CD4-positive, alpha-beta T cell treated with Interleukin-12 subunit alpha and Interleukin-12 subunit beta, for 1 hour (primary cell): ENCODE results near the gene SERTM1.

Experiments used
- DNase-seq: peaks from one replicate; pipeline ENCODE4 v3.0.0-alpha.2; 2020

SERTM1 gene

DNA sequence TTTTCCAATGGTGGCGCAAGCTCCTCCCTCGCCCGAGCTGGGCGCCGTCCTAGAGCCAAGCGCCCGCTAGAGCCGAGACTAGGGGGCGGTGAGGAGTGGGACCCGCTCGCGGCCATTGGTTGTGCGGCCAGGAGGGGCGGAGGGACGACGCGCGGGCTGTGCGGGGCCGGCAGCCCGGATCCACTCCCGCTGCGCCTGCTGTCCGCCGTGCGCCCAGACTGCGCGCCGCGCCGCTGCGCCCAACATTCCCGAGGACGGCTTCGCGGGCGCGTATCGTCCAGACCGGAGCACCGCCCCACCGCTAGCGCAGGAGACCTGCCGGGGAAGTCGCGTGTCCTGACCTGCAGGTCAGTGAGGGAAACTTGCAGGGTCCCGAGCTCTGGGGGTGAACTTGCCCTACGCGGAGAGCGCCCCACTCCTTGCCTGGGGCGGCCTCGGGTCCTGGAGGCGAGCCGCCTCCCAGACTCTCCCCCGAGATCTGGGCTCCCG is at the start of gene SERTM1:
SERTM1 (plus strand) TSS at position 183 of the 489 bp plus-strand sequence. CDS start 21,059 bp downstream, outside the sequence.
- no peak for DNase-seq

DNA sequence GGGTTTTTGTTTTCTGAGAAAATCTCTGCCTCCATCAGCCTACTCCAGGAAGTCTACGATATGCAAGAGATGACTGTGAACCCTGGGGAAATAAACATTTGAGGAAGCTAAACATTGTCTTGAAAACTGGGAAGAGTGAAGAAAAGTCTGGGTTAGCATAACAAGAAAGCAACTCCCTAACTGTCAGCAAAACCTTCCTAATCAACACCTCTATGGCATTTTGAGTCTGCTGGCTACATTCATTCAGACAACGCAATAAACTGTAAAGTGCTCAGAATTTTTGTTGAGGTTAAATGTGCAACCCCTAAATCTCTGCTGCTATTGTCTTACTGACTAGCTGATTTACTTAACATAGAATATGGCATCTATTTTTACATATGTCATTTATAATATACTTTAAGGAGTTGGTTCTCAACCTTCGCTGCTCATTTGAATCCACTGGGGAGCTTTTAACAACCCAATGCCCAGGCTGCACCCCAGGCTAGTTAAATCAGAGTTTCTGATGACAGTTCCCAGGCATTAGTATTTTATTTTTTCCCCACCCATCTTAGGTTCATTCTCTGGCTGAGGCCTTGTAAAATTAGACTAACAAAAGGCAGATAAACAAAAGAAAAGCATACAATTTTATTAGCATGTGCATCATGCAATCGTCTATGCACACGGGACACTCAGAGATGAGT is 45.3 kb upstream of the SERTM1 start:
- no peak for DNase-seq

DNA sequence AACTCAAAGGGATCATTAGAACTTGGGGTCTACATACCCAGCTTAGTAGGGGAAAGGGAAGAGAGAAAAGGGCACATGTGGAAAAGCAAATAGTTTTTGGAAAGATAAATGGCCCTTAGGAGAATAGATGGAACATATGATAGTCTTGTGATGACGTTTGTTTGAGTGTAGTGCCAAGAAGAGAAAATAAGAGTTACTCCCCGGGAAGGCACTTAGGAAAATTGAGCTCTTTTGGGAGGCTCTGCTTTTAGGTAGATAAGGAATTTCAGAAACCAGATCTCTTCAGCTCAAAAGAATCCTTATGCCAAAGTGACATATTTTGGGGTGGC is 44.8 kb upstream of the SERTM1 start:
- DNase-seq: no peak

DNA sequence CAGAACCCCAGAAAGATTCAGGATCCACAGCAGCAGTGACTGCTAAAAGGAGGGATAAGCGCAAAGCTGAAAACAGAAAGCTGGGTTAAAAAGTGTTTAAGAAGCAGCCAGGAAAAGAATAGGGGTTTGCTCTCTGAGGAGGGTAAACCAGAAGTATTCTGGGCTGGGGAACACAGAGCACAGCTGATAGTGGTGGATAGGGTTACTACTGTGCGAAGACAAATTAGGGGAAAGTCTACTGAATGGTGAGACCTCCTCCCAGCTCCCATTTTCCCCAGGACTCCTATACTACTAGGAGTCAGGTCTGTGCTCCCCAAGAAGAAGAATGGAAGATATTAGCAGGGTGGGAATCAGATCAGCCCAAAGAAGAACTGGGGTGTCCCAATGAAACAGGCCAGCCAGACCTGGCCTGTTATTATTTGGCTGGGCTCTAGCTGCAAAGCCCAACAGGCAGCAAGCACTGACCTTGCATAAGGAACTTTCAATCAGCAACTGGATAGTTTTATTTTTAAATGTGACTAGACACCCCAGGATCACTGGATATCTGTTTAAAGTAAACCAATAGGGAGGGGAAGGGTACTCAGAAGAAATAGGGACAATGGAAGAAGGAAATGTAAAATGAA is 43.5 kb upstream of the SERTM1 start:
- no peak for DNase-seq

DNA sequence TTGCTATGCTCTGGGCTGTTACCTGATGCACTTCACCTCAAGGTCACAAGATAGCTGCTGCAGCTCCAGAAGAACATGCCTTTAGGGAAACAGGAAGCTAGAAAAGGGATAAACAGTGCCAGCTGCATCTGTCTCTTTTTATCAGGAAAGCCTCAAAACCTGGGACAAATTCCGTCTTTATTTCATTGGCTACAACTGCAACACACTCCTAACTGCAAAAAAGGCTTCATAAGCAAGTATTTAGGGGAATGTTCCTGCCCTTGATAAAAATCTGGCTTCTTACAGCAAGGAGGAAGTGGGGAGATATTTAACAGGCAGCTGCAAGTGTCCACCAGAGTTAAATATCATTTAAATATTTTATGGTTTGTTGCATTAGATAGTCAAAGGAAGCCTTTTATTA is 34.2 kb upstream of the SERTM1 start:
- DNase-seq: no peak

DNA sequence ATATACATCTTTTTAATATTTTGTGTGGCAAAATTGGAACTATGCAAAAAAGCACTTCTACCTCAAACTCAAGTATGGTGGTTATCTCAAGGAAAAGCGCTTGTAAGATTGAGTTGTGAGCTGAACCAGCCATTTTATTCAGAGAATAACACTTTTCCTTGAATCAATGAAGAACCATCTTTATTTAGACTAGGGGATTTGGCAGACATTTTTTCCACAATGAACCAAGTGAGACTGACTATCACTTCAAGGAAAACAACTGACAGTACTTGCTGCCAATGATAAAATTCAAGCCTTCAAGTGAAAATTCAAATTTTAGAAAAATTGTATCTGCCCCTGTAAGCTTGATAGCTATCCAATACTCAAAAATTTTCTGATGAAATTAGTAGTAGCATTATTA is 23.2 kb upstream of the SERTM1 start:
- DNase-seq: no peak

DNA sequence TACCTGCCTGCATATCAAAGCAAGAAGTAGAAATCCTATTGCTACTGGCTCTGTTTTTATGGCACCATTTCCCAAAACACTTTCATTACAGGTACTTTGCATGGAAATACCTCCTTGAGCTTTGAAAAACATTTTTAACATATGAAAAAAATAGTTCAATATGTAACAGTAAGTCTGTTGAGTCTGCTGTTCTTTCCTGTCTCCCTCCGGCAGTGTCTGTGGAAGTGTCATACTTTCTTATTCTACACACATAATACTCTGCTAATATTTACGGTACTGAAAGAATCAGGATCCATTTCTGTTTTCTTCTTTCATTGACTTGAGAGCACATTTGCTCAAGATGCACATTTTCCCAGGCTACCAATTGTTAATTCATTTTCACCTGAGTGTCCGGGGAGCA is 8.2 kb upstream of the SERTM1 start:
- no peak for DNase-seq

DNA sequence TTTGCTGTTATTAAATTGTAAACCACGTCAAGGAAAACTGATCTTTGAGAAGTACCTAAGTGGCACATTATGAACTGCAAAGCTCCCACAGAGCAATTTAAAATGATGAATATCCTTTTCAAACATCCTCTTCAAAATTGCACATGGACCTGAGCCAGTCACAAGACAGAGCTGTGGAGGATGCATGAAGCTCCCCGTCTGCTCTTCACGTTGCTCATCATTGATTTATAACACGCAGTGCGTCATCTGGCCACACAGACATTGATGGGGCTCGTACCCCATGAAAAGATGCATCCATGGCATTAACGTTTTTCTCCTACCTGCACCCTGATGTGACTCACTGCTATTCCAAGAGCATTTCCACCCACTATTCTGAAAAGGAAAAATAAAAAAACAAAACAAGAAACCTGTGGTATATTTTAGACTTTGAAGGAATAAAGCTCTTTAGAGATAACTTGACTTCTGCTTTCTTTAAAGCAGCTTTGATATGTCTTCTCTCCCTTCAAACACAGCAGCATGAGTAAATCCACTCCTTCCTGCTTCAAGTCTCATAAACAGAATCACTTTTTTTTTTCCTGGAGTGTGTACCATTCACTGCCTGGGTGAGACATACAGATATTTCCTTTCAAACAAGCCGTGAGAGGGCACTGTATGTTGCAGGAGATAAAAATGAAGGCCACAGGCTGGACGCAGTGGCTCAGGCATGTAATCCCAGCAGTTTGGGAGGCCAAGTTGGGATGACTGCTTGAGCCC is 7.2 kb upstream of the SERTM1 start:
- no peak for DNase-seq

DNA sequence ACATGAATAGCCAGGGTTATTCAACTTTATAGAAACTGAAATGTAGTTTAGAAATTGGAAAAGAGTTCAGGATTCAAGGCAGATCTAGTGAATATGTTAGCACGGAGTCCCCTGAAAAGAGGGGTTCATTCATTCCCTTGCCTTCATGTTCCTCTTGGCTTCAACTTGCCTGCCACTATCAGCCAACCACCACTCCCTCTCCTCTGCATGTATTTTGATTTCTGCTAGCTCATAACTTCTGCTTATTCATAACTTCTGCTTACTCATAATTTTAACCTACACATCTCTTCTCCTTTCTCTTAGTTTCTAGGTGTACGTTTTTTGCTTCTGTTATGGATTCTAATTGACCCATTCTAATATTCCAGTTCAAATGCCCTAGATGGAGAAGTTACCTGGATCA is 5.5 kb upstream of the SERTM1 start:
- no peak for DNase-seq

DNA sequence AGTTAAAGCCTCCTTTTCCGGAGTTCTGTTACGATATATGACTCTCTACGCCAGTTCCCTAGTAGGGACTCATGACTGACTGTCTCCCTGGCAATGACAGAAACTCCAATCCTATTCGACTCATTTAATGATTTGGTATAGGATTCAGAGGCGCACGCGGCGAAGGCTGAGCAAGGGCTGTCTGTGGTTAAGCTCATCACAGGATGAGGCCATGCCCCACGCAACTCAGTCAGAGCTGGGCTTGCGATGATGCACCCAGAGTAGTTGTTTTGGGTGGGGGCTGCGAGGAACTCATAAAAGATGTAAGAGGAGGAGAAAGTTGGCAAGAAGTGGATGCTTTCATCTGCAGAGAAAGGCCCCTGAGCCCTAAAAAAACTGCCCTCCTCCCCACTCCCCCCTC is 468 bp upstream of the SERTM1 start:
- no peak for DNase-seq

DNA sequence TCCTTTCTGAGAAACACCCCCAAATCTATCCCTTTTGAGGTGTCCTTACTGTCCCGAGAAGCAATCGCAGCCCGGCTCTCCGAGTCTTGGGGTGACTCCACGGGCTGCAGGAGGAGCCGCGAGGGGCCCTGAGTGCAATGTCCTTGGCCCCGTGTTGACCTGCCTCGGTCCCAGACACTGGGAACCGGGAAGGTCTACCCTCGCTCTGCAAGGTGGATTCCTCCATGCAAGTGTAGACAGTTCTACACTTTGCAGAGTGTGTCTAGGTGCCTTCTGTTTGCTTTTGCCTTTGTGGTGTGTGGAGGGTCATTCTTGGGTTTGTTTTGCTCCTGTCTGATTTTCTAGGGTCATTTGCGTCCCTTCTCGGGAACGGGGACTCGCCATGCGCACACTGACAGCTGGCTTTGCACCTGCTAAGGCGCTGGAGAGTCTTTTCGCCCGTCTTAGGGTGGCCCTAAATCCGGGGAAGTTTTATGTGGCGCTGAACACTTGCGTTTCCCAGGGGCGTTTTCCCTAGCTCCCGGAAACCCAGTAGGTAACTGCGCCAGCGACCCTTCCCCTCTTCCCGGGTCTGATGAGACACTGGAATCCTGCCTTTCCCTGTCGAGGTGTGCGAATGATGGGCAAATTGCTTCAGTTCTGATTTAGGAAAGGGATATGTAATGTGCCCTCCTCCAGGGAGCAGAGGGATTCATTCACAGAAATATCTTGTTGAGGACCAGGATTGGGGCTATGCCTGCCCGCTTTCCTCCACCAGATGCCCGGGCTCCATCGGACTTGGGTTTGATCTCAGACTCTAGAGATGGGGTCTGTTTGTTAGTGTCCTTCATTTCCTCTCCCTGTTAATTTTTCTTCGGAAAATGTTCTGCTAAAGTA is 755 bp downstream of the SERTM1 start:
- no peak for DNase-seq

DNA sequence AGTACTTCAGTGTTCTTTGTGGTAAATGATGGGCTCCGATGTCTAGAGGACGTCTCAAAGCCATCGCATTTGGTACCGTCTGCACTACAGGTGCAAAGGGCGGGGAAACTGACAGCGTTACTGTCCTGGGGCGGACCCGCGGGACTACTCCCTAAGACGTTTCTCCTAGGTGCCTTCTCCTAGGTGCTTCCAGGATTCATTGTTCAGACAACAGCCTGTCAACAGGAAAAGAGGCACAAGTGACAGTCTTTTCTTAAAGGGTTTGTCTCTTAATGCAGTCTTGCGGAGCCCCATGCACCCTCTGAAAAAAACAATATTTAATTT is 1.4 kb downstream of the SERTM1 start:
- no peak for DNase-seq

DNA sequence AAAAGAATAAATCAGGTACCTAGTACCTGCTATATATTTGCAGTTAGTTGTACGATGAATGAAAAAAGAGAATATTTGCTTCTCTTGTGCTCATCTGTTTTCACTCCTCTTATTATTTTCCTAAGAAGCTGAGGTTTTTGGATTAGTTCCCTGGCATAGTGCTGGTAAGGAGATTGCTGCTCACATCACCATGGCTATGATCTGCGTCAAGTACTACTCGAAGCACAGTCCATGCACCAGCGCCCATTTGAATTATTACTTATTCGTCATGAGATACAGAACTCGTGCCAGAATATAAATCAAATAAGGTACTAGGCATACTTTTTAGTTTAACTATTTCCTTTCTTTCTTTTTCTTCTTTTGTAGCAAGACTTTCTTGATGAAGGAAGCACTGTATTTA is 7.1 kb downstream of the SERTM1 start:
- DNase-seq: no peak

DNA sequence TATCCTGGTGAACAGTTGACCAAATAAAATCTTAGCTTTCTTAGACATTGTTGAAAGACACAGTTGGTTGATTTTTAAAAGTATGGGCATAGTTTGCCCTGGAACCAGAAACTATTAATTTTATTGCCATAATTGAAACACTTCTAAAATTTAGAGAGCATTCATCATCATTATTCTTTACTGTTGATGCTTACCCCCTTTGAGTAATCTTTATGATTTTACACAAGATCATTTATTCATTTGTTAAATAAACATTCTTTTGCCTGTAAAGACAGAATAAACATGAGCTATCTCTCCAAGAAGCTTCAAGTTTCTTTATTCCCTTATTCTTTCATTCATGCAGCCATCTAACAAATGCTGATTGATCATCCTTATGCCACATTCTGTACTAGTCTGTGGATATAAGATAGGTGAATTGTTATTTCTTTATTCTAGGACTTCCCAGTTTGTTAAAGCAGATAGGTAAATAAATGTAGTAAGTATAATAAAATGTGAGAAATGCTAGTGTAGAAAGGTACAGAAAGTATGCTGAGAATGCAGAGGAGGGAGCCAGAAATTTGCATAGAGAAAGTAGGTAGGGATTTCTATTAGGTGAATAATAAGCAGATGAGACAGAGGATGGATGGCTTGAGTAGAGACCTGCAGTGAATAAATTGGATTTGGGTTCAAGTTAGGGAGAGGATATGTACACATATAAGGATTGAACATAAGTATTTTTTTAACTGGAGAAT is 8.2 kb downstream of the SERTM1 start:
- DNase-seq: no peak

DNA sequence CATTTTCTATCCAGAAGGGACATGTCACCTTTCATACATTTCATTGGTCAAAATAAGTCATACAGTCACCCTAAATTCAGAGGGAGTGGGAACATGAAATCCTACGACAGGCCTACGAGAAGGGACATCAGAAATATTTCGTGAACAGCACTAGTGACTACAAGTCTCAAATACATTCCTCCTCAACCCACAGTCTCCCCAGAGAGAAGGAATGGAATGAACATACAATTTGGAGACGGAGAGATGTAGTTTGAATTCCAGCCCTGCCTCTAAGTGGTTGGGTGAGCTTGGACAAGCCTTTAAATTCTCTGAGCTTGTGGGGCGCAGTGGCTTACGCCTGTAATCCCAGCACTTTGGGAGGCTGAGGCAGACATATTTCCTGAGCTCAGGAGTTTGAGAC is 9.9 kb downstream of the SERTM1 start:
- no peak for DNase-seq

DNA sequence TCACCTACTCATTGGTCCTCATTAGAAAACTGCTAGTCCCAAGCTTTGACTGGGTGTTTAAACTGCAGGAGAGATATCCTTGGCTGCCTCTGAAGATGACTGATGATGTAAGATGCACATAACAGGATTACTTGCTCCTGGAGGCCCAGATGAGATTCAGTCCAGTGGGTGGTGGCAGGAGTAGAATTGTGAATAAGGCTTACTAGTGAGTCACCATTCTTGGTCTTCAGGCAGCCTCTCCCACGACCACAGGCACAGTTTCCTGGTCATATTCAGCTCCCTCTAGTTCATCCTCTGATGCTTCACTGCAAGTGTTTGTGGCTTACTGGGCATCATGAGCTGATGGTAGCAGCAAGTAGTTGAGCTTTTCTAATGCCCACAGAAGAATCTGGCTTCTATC is 12.1 kb downstream of the SERTM1 start:
- no peak for DNase-seq

DNA sequence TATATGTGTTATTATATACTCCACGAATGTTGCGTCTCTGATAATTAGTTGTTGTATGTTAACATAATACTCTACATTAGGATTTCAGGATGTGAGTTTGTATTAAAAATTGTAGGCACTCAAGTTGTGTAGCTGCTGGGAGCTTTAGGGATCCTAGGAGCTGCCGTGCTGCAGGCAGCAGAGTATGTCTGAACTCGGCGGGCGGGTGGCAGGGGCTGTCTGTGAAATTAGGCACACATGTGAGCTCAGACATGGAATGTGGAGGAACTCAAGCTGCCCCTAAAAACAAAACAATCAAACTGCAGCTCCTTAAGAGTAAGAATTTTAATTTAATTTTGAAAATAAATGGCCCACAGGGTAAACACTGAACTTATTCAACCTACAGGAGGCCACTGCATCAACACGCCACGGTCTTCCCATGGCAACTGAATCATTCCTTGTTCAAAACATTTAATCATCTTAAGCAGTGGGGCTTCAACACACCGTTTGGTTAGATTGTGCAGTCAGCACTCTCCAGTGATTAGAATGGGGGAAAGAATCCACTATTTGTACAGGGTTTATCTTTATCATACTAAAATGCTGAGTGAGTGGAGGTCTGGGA is 22.7 kb downstream of the SERTM1 start:
- no peak for DNase-seq

DNA sequence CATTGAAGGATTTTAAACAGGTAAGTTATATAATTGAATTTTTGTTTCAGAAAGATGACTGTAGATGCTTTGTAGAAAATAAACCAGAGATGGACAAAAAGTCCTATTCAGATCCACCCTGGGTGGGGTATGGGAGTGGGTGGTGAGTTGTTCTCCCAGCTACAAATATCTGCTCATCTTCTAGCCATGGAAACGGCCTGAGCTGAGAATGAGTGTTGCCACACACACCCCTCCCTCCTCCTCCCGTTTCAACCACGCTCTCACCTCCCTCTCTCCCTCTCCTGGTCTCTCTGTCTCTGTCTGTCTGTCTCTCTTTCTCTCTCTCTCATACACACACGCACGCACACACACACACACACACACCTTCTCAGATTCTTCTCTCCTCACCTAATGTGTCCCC is 26.4 kb downstream of the SERTM1 start:
- no peak for DNase-seq

DNA sequence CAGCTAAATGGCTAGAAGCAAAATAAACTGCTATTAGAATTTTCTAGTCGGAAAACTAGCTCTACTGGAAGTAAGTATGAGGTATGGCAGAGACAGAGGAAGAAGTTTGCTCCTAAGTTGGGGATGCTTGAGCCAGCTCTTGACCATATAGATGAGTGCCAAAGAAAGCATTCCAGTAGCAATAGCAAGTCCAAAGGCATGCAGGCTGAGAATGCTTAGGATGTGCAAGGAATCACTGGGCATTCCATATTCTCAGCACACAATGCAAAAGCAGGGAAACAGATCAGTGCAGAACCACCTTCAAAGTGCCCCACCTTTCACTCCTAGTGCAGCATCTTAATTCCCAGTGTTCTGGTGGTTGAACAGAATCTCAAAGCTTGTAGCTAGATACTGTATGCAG is 32.9 kb downstream of the SERTM1 start:
- no peak for DNase-seq

DNA sequence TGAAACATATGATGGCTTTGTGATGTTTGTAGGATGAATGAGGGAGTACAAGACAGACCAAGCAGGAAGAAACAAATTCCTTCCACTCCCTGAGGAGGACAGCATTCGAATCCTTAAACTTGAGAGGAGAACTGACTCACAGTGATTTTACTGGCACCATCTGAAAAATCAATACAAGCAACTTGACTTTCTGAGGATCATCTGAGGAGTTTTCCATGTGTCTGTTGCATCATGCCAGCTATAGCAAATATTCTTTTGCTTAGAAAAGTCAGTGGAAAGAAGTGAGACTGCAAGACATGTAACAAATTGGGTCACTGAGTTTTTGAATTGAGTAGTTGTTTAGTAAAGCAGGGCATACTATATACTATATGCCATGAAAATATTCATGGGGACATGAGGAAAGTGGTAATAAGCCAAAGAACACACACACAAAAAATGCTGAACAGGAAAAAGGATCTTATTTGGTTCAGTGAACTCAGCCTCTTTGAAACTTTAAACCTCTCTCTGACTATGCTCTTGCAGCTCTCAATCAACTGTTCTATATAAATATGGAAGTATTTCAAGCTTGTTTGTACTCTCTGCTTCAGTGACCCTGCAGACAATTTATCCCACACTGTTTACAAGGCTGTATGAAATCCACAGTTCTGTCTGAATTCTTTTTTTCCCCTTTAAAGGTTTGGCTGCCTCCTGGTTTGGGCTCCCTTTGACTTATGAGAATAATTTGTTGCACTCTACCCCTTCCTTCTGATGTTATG is 35.5 kb downstream of the SERTM1 start:
- DNase-seq: no peak

DNA sequence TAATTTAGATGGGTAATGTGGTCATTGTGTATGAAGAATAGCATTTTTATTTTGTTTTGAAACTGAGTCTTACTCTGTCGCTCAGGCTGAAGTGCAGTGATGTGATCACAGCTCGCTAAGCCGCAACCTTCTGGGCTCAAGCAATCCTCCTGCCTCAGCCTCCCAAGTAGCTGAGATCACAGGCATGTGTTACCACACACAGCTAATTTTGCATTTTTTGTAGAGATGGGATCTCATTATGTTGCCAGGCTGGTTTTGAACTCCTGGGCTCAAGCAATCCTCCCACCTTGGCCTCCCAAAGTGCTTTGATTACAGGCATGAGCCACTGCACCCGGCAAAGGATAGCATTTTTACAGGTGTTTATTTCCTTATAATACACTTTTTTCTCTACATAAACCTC is 36.6 kb downstream of the SERTM1 start:
- DNase-seq: no peak

DNA sequence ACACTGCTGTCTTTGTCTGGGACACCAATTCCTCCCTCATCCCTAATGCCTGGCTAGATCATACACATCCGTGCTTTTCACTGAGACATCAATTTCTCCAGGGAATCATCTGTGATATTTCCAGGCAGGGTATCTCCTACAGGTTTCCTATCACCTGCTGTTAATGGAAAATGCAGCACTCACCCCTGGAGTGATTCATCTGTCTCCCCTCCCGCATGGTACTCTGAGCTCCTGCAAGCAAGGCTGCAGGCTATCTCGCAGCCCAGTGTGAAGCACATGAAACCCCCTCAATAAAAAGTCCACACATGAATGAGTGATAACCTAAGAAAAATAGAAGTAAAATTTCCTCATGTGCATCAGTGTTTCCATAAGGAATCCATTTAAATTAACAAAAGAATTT is 38.5 kb downstream of the SERTM1 start:
- no peak for DNase-seq
